Hippocampal formation (tissue), 2 donors: ENCODE data around the gene DSG4.
"Not testable (repeated sequence)": the region's sequence is repeated elsewhere in the genome, so short reads cannot be mapped to it uniquely, and the experiment has no call there.

Source experiments
- DNase-seq, 2 donors: peaks; one replicate each; lab custom pipeline; 2025; lab: John Stamatoyannopoulos, UW

The DSG4 gene, protein sequence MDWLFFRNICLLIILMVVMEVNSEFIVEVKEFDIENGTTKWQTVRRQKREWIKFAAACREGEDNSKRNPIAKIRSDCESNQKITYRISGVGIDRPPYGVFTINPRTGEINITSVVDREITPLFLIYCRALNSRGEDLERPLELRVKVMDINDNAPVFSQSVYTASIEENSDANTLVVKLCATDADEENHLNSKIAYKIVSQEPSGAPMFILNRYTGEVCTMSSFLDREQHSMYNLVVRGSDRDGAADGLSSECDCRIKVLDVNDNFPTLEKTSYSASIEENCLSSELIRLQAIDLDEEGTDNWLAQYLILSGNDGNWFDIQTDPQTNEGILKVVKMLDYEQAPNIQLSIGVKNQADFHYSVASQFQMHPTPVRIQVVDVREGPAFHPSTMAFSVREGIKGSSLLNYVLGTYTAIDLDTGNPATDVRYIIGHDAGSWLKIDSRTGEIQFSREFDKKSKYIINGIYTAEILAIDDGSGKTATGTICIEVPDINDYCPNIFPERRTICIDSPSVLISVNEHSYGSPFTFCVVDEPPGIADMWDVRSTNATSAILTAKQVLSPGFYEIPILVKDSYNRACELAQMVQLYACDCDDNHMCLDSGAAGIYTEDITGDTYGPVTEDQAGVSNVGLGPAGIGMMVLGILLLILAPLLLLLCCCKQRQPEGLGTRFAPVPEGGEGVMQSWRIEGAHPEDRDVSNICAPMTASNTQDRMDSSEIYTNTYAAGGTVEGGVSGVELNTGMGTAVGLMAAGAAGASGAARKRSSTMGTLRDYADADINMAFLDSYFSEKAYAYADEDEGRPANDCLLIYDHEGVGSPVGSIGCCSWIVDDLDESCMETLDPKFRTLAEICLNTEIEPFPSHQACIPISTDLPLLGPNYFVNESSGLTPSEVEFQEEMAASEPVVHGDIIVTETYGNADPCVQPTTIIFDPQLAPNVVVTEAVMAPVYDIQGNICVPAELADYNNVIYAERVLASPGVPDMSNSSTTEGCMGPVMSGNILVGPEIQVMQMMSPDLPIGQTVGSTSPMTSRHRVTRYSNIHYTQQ

DNA sequence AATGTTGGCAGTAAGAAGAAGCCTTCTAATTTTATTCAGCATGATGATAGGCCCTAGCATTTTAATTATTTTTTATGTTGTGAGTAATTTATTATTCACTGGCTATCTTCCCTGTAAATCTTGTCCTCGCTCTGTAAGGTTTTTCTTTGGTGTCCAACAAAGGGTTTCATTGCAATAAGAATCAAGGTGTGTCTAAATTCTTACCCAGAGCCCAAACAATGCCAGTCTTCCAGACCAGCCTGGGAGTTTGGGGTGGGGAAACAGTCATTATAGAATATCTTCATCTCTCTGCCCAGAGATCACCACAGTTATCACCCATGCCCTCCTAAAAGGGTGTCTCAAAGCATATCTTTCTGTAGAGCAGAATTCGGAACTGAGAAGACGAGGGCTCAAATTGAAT lies at the start of gene DSG4:
TSS of gene DSG4 (plus strand) at position 301 of the 400 bp plus-strand sequence. CDS start 135 bp downstream, outside the sequence.
- DNase-seq: no peak

DNA sequence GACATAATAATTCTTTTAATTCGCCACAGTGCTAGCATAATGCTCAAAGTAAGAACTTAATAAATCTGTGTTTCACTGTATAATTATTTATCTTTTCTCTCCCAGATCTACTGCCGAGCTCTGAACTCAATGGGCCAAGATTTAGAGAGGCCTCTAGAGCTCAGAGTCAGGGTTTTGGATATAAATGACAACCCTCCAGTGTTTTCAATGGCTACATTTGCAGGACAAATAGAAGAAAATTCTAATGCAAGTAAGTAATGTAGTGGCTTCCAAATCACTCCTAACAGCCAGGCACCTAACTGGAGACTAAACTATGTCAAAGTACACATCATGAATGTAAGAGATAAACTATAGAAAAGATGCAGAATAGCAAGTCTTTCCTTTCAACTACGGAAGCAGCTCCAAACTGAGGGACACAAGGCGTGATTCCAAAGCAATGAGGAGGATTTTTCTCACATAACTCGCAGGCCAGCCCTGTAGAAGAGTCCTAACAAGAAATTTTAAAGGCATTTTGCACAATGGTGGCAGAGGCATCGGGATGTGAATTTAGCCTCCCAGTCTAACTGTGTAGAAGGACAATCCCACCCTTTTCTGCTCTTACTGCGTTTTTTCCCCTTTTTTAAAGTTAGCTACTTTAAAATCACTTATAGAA lies 46.7 kb upstream of the DSG4 start:
- no peak for DNase-seq

DNA sequence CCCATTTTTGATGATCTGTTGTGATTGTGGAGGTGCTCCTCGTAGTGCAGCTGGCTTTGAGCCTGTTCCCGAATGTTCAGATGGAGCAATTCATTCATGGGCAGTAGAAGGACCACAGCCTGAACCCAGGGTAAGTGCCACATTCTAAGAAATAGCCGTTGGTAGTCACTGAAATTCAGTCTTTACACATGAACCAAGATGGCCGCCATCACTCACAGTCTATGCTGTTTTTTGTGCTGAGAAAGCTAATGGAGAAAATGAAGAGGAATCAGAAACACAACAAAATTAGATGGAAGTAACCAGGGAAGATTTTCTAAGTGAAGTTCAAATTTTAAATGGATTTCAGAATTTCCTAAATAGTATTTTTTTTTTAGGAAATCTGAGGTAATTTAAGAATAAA lies 33.1 kb upstream of the DSG4 start:
- DNase-seq: no peak

DNA sequence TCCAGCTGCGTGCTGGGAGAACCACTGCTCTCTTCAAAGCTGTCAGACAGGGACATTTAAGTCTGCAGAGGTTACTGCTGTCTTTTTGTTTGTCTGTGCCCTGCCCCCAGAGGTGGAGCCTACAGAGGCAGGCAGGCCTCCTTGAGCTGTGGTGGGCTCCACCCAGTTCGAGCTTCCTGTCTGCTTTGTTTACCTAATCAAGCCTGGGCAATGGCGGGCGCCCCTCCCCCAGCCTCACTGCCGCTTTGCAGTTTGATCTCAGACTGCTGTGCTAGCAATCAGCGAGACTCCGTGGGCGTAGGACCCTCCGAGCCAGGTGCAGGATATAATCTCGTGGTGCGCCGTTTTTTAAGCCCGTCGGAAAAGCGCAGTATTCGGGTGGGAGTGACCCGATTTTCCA lies 23.2 kb upstream of the DSG4 start:
- DNase-seq: not testable (repeated sequence)

DNA sequence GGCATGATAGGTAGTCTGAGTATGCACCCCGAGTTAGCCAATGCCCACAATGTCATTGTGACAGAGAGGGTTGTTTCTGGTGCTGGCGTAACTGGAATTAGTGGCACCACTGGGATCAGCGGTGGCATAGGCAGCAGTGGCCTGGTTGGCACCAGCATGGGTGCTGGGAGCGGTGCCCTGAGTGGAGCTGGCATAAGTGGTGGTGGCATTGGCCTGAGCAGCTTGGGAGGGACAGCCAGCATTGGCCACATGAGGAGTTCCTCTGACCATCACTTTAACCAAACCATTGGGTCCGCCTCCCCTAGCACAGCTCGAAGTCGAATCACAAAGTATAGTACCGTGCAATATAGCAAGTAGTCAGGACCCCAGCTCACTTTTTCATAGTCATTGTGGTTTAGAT lies 21.6 kb upstream of the DSG4 start:
- DNase-seq: no peak

DNA sequence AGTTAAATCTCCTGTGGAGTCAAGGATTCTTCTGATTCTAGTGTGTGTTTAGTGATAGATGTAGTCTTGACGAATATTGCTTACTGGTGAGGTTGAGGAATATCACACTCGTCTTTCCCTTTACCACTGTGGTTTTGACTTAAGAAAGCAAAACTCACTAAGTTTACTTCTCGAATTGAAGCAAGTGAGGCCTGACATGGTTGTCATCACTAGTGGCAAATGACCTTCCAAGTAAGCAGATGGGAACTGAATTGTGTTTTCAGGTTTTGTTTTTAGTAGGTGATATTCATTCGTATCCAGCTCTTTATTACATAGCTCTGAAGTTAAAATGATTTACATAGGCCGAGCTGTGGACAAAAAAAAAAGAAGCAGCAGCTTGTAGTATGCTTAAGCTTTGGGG lies 20.6 kb upstream of the DSG4 start:
- DNase-seq: no peak

DNA sequence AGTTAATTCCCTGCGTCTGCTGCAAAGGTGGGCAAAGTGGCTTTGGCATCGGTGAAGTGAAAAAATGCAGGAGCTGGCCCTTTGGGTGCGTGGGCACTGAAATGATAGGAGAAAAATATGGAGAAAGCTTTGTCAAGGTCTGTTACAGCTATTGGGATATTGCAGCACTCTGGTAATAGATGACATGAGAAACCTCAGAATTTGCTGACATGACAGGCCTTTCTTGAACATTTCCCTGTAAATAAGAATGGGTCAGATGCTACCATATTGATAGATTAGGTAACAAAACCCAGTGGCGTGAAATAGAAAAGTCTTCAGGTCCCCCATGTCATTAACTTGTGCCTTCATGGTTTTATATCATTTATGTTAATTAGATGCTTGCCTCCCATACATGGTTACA lies 12.4 kb upstream of the DSG4 start:
- no peak for DNase-seq

DNA sequence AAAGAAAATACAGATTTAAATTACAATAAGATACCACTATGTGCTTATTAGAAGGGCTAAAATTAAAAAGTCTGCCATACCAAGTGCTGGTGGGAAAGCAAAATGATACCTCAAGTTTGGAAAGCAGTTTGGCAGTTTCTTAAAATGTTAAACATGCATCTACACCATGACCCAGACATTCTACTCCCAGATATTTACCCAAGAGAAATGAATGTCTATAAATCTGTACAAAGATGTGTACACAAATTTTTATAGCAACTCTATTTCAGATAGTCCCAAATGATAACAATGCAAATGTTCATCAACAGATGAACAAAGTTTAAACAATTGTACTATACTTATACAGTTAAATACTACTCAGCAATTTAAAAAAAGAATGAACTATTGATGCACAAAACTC lies 7.1 kb upstream of the DSG4 start:
- no peak for DNase-seq

DNA sequence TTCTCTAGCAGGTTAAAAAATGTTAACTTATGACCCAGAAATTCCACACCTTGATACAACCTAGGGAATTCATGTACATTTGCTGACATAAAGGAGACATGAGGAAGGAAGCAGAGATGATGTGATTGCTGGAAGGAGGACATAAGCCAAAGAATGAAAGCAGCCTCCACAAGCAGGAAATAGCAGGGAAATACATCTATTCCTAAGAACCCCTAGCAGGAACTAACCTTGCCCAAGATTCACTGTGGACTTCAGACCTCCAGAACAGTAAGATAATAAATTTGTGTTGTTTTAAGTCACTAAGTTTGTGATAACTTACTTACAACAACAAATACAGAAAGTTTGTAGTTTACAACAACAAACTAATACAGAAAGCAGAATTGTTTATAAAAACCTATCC lies 4.6 kb upstream of the DSG4 start:
- DNase-seq: no peak

DNA sequence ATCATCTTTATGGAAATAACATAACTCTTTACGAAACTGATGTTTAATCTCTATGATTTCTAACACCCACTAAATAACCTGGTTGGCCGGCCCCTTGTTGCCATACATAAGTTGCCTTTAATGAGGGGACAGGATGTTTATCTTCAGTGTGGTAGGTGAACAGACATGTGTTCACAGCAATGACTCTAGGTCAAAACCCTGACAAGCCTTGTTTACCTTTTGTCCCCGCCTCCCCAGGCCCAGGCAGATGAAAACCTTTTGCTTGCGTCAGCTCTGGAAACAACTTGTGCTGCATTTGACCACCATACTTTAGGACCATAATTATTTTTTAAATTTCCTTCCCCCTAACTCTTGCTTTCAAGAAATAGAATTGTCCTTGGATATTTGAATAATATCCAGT lies 2.9 kb upstream of the DSG4 start:
- no peak for DNase-seq

DNA sequence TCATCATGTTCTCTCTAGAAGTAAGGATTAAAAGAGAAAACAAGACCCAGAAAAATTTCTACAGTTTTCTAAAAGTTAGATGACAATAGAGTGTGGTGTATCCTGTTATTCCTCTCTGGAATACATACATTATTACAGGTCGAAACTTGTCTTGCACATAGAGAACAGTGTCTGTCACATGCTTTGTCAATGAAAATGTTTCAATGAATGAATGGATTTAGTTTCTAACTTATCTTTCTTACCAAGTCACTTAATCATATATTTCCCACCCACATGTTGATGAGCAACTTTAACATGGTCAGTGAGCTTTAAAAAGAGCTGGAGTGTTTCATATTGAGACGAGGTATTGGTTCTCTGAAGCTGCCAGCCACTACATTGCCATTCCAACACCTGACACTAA lies 4.3 kb downstream of the DSG4 start:
- DNase-seq: no peak

DNA sequence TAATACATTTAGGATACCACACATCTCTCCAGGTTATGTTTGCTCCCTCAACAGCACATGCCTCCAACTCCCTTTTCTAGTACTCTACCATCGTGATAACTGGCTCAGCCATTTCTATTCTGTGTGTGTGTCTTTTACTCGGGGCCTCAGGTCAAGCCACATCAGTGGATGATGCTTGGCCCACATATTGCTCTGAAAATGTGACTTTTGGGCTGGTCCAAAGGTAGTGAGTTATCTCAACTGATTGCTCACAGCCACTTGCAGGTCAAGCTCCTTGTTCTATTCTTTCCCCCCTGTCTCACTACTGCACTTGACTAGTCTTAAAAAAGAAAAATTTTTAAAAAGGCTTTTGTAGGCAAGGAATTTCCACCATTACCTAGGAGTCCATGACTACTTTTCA lies 5.5 kb downstream of the DSG4 start:
- DNase-seq: no peak

DNA sequence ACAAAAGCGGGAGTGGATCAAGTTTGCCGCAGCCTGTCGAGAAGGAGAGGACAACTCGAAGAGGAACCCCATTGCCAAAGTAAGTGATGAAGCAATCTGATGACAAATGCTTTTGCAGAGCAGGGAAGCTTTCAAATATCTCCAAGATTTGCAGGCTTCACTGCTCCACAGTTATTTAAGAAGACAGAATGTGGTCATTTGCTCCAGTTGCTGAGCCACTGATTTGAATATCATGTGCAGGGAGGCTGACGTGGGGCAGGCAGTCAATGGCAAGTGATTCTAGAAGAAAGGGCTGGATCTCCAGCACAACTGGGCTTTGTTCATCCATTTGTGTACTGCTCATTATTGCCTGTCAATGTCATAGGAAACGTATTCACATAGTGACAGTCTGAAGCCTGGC lies 10.2 kb downstream of the DSG4 start:
- DNase-seq: no peak

DNA sequence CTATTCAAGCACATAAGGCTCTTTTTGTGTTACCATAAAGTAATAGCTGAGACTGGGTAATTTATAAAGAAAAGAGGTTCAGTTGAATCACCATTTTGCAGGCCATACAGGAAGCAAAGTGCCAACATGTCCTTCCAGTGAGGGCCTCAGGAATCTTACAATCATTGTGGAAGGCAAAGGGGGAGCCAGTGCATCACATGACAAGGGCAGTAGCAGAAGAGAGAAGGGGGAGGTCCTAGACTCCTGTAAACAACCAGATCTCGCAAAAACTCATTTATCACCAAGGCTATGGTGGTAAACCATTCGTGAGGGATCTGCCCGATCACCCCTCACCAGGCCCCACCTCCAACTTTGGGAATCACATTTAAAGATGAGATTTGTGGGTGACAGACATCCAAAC lies 16.7 kb downstream of the DSG4 start:
- DNase-seq: no peak

DNA sequence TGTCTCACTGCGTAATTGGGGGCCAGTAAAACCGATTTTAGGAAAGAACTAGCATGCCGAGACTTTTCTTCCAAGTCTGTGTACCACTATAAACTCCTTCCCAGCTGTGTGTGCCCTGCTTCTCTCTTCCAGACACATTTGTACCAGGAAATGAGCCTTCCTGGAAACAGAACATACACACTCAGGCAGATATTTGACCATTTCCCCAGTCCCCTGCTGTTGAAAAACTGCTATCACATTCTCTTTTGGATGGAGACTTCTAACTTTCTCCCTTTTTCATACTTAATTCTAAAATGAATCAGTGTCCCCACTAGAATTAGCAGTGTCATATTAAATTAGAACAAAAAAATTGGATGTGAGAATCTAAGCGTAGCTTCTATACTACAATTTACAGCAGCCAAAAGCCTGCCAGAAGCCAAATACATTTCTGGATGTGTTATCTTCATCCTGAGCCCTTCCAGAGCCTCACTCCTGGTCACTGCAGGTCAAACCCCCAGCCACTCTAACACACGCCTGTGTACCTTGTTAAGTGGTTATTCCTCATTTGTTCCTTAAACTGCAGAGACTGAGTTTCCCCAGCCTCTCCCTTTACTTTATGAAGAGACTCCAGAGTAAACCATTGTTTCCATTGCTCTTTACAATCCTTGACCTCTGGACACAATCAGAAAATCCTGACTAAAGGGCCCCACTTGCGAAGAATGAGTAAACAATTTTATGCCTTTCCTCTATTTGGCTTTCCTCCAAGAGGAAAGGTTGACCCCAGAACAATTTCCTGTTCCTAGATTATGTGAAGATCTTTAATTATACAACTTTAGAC lies 20.4 kb downstream of the DSG4 start:
- no peak for DNase-seq

DNA sequence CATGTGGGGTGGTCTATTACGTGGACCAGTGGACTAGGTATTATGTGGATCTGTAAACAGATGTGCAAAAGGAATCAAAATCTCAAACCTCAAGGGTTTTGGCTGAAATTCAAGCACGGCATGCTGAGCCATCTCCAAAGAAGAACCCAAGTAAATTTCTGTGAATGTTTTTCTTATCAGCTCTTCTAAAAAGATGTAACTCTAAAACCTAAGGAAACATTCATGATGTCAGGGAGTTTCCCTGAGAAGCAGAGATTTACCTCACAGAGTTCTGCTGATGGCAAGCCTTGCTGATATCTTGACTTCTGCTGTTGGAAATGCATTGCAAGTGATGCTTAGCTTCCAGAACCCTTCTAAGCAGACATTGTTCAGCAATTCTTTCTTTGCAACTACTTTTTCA lies 21.6 kb downstream of the DSG4 start:
- no peak for DNase-seq

DNA sequence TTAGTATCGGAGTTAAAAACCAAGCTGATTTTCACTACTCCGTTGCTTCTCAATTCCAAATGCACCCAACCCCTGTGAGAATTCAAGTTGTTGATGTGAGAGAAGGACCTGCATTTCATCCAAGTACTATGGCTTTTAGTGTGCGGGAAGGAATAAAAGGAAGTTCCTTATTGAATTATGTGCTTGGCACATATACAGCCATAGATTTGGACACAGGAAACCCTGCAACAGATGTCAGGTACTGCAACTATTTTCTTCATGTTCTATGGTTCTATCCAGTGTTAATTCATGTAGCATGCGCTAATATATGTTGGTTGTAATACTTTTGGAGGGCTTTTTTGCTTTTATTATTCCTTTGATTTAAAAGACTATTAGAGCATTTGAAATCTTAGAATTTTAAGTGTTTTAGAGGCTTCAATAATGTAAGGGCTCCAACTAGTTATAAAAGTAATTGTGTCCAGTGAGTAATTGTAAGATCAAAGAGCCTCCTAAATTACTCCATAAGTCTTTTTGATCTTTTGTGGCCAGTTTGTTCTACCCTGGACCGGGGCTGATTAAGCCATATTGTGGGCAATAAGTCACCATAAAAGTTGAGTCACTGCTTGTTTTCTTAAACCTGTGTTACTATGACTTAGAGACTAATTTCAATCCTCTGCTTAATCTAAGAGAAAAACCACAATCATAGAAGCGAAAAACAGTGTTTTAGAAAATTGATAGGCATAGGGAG lies 22.9 kb downstream of the DSG4 start:
- no peak for DNase-seq

DNA sequence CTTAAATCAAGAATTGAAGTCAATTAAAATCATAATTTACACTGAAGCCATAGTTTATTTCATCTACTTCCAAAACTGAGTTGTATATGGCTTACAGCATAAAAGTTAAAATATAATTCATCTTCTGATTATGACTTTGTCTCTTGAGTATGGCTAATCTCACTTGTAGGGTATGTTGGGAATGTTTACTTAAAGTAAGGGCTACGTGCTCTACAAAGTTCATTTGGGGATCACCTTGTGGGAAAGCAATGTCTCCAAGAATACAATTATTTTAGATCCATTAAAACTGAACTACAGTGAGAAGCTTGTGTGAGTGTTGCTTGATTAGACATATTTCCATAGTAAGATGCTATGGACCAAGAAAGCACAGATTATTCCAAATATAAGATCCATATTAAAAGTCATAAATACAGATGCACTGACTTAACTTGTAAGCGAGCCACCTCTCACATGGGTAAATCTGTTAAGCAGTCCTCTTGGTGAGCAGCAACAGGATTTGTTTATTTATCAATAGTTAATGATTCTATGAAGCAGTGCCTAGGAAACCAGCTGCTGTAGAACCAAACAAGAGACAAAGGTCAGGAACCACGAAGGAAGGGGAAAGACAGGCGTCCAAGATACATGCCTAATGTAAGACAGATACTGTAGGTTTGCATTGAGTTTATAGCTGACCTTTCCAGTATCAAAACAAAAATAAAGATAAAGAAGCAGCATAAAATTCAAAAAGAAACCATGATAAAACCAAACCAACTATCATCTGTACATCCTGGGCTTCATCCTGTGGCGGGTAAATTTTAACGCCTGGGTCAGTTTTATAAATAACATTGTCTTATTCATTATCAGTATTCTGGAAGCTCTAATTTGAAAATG lies 24.8 kb downstream of the DSG4 start:
- no peak for DNase-seq

DNA sequence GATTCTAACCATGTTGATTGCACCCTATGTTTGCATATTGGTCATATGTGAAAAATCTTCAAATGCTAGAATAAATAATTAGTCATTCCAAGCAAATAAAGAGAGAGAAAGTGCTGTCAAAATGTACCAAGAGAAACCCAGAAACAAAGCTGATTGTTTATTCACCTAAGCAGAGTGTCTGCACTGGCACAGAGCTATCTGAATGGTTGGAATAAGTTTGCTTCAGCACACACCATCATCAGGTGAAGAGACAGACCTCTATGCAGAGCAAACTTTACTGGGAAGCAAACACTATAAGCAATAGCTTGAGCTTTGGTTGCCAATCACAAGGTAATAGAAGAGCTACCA lies 25.4 kb downstream of the DSG4 start:
- no peak for DNase-seq

DNA sequence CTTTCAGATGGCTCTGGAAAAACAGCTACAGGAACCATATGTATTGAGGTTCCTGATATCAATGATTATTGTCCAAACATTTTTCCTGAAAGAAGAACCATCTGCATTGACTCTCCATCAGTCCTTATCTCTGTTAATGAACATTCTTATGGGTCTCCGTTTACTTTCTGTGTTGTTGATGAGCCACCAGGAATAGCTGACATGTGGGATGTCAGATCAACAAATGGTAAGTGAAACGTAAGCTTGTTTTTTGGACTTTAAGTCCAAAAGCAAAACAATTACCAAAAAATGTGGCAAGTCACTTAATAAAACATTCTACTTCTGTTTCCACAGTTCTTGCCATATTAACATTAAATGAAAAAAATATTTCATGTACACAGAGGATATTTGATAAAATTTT lies 26.8 kb downstream of the DSG4 start:
- DNase-seq: no peak
